OCI-M2 (cell line): ENCODE measurements around the gene PBX3.
"Not testable (repeated sequence)": the region's sequence is repeated elsewhere in the genome, so short reads cannot be mapped to it uniquely, and the experiment has no call there.

ENCODE experiments used
- DNase-seq: peaks from one replicate; lab custom pipeline; 2025; ENCODE audit not compliant: unreplicated experiment; lab: John Stamatoyannopoulos, UW

Gene PBX3

DNA sequence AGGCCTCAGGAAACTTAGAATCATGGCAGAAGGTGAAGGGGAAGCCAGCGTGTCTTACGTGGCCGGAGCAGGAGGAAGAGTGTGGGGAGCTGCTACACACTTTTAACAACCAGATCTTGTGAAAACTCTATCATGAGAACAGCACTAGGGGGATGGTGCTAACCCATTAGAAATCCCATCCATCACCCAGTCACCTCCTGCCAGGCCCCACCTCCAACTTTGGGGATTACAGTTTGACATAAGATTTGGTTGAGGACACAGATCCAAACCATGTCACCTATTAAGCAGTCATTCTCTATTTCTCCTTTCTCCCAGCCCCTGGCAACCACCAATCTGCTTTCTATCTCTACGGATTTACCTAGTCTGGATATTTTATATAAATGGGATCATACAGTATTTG is 26.9 kb downstream of the PBX3 start:
- no peak for DNase-seq

DNA sequence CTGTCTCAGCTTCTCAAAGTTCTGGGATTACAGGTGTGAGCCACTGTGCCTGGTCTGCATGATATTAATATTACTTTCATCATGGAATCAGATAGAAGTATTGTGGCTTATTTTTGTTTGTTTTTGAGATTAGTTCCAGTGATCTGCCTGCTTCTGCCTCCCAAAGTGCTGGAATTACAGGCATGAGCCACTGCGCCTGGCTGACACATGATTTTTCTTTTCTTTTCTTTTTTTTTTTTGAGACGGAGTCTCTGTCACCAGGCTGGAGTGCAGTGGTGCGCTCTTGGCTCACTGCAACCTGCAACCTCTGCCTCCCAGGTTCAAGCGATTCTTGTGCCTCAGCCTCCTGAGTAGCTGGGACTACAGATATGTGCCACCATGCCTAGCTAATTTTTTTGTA is 29.6 kb downstream of the PBX3 start:
- not testable (repeated sequence) for DNase-seq

DNA sequence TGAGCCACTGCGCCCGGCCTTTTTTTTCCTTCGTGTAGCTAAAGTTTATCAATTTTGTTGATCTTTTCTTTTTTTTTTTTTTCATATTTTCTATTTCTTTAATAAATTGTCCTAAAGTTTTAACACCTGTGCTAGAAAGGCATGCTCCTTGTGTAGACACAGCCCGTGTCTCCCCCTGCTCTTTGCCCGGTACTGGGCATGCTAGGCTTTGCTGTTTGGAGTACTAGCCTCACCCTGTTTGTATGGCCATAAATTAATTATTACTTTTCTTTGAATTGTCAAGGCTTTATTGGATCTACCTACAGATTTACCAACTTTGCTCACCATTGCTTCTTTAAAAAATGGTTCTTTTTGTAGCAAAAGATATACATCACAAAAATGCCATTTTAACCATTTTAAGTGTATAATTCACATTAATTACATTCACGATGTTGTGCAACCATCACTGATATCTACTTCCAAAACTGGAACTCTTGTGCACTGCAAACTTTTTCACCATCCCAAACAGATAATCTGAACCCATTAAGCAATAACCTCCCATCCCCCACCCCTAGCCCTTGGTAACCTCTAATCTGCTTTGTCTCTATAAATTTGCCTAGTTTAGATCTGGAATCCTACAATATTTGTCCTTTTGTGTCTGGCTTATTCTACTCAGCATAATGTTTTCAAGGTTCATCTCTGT is 31.5 kb downstream of the PBX3 start:
- DNase-seq: not testable (repeated sequence)

DNA sequence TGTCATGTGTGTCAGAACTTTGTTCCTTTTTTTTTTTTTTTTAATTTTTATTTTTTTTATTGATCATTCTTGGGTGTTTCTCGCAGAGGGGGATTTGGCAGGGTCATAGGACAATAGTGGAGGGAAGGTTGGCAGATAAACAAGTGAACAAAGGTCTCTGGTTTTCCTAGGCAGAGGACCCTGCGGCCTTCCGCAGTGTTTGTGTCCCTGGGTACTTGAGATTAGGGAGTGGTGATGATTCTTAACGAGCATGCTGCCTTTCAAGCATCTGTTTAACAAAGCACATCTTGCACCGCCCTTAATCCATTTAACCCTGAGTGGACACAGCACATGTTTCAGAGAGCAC is 32.0 kb downstream of the PBX3 start:
- not testable (repeated sequence) for DNase-seq

DNA sequence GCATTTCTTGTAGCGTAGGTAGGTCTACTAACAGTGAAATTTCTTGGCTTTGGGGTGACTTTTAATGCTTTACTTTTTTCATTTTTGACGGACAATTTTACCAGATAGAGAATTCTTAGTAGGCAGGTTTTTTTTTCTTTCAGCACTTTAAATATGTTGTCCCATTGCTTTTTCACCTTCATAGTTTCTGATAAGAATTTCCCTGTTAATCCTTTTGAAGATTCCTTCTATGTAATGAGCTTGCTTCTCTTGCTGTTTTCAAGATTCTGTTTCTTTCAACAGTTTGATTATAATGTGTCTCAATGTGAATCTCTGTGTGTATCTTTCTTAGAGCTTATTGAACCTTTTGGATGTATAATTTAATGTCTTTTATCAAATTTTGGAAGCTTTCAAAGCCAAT is 35.5 kb downstream of the PBX3 start:
- DNase-seq: no peak

DNA sequence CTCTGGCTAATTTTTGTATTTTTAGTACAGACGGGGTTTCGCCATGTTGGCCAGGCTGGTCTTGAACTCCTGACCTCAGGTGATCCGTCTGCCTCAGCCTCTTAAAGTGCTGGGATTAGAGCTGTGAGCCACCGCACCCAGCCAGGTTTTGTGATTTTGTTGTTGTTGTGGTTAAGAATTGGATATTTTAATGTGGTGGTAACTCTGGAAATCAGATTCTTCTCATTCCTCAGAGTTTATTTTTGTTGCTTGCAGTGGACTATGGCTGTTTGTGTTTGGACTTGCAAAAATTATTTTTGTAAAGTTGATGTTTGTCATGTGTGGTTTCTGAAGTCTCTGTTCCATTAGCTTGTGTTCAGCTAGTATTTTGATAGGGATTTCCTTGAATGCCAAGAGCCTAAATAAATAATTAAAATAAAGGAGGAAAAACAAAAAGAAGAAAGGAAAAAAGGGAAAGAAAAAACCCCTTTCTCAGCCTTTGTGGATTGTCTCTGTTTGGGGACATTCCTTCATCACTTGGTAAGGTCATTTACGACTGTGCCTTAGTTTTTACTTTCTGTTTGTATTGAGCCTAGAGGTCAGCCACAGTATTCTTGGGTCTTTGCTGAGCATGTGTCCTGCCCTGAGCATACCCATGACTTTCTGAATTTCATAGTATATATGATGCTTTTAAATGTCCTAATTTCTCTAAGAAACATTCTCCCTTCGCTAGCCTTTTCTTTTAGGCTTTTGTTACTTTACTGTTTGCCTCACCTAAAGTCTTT is 37.3 kb downstream of the PBX3 start:
- DNase-seq: no peak

DNA sequence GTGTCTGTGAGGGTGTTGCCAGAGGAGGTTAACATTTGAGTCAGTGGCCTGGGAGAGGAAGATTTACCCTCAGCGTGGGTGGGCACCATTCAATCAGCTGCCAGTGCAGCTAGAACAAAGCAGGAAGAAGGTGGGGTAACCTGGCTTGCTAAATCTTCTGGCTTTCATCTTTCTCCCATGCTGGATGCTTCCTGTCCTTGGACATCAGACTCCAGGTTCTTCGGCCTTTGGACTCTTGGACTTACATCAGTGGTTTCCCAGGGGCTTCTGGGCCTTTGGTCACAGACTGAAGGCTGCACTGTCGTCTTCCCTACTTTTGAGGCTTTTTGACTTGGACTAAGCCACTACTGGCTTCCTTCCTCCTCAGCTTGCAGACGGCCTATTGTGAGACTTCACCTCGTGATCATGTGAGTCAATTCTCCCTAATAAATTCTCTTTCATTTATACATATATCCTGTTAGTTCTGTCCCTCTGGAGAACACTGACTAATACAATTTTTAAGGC is 38.1 kb downstream of the PBX3 start:
- DNase-seq: no peak

DNA sequence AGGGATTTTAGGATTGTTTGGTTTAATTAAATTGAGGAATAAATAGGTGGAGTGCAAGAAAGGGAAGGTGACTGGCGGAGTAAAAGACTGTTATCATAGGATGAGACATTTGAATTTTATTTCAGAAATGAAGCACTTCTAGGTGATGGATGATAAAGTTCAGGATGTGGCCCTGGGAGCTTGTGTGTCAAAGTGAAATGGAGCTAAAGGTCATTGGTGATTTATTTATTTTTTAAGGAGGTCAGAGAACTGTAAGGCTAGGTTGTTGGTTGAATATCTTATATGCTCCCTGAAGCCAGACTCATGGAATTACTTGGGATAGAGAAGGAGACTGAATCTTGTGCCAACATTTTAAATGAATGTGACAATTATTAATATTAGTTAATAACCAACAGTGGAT is 40.5 kb downstream of the PBX3 start:
- DNase-seq: no peak

DNA sequence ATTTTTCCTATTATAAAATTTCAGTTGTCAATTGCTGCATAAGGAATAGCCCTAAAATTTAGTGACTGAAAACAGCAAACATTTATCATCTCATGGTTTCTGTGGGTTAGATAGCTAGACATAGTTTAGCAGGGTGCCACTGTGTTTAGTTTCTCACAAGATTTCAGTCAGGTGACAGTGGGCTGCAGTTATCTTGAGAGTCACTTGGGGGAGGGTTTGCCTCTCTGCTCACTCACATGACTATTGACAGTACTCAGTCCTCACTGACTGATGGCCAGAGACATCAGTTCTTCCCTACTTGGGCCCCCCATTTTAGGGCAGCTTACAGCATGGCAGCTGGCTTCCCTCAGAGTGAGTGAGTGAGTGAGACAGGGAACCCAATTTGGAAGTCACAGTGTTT is 42.0 kb downstream of the PBX3 start:
- DNase-seq: no peak

DNA sequence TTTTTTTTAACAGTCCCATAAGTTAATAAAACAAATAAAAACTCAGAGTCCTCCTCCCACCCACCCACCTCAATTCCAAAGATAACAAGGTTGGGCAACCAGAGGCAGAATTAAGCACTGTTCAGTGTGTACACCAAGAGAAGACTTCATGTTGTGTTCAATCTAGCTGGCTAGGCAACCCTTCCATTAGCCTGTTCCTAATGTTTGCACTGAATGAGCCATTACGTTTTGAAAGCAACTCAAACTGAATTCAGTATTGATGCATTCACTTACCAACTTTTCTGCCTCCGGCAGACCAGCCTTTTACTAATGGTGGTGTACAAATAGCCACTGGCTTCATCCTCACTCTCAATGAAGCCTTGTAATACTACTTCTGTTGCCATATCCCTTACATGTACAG is 47.5 kb downstream of the PBX3 start:
- DNase-seq: no peak

DNA sequence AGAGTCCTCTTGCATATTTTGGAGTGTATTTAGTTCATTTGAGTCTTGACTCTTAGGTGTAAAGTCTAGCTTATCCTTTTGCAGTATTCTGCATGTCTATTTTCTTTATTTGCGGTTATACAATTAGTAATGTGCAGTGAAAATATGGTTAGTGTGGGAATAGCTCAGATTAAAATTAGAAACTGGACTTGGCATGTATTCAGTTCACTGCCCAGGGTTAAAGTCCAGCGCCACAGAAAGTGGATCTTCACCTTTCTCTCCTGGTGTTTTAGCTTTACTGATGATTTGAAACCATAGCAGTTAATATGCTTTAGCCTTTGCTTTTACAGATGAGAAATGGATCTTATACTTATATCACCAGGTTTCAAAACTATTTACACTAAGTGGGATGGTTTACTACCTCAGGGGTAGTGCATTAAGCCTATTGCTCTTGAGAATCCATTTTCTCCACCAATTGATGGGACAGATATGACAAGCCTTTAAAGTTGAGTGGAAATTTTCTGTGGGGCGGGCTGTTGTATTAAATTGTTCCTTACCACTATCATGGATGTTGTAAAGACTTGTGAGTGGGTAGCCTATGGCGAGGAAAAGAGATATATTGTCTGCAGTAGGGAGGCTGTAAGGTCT is 48.9 kb downstream of the PBX3 start:
- no peak for DNase-seq

DNA sequence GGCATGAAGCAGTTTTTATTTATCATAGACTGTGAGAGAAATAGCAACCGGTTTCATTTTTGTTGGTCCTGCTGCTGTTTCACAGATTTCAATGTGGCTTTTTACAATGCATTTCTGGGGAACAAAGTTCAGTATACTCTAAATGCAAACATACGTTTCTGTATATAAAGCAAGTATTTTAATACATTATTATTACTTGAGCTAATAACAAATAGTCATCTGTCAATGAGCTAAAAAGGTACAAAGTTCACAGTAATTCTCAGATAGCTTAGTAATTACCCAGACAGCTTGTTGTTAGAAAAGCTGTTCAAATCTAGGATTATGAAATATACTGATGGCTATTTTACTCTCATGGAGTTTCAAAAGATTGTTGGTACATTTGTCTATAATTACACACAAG is 50.8 kb downstream of the PBX3 start:
- no peak for DNase-seq

DNA sequence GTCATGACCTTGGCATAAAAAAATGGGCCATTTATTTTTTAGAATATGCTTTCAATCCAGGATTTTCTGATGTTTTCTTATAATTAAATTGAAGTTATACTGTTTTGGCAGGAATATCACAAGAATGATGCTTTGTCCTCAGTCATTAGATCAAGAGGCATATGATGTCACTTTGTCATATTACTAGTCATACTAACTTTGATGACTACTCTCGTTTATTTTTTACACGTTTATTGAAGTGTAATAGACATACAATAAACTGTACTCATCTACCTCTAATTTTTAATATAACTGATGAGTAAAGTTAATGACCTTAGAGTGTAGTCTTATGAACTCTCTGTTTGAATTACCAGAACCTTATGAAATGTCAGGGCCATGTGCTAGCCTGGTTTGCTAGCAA is 56.4 kb downstream of the PBX3 start:
- no peak for DNase-seq

DNA sequence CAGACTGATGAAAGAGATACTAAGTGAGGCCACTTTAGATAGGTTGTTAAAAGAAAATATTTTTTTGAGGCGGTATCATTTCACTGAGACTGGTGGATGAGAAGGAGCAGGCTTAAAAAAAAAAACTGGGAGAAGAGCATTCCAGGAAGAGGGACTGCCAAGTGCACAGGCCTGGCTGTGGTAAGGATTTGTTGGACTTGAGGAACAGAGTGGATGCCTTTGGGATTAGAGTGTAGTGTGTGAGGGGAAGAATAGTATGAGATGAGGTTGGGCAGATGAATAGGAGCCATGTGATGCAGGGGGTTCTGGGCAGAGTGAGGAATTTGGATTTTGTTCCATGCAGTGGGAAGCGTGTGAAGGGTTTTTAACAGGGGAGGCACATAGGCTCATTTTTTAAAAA is 57.9 kb downstream of the PBX3 start:
- DNase-seq: no peak

DNA sequence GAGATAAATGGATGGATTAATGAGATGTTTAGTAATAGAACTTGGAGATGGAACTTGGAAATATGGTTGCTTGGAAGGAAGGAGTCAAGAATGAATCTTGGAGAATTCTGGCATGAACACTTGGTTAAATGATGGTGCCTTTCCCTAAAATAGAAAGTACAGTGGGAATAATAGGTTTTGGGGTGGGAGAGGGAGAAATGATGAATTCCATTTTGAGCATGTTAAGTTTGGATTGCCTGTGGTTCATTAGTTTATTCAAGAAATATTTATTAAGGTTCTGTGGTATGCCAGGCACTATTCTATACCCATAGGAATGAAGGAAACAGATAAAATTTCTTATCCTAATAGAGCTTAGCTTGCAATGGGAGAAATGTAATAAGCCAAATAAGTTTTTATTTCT is 58.4 kb downstream of the PBX3 start:
- DNase-seq: no peak

DNA sequence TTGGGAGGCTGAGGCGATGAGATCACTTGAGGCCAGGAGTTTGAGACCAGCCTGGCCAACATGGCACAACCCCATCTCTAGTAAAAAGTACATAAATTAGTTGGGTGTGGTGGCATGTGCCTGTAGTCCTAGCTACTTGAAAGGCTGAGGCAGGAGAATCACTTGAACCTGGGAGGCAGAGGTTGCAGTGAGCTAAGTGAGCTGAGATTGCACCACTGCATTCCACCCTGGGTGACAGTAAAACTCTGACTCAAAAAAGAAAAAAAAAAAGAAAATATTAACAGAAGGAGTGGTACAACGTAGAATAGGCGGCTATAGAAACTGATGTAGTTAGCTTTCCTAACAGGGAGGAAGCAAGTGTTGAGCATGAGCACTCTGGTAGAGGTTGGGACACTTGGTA is 59.9 kb downstream of the PBX3 start:
- no peak for DNase-seq

DNA sequence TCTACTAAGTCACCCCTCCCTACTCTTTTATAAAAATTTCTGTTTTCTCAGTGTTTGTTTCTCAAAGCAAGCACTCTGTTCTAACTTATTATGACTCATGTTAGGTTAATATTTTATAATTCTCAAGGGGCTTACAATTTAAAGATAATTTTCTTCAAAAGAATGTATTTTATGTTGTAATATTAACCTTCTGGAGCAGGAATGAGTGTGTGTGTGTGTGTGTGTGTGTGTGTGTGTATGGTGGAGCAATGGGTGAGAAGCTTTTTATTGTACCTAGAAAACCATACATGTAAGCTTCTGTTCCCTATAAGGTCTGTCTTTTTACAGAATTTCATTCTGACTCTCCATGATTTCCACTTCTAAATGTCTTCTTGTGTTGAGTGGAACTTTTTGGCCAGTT is 63.0 kb downstream of the PBX3 start:
- no peak for DNase-seq

DNA sequence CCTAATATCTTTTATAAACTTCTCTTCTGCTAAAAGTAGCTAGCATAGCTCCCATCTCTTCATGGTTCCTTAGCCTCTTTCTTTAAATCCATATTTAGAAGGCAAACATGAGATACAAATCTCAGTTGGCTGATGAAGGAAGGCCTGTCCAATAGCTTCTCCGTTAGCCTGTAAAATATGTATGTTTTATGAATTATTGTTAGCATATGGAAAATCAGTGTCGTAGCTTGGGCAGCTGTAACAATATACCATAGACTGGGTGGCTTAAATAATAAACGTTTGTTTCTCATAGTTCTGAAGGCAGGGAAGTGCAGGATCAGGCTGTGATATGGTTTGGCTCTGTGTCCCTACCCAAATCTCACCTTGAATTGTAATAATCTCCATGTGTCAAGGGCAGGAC is 63.8 kb downstream of the PBX3 start:
- DNase-seq: no peak

DNA sequence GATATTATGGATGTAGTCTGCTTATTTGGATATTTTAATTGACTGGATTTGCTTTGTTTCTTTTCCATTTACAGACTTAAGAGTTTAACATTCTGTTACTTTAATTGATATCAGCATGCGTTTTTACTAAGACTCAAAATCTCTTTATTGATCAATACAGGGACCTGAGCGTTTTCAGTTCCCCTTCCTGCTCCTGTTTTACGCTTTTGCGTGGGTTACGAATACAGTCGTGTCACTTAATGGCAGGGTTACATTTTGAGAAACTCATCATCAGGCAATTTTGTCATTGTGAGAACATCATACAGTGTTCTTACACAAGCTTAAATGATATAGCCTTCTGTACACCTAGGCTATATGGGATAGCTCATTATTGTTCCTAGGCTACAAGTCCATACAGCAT is 65.2 kb downstream of the PBX3 start:
- no peak for DNase-seq

DNA sequence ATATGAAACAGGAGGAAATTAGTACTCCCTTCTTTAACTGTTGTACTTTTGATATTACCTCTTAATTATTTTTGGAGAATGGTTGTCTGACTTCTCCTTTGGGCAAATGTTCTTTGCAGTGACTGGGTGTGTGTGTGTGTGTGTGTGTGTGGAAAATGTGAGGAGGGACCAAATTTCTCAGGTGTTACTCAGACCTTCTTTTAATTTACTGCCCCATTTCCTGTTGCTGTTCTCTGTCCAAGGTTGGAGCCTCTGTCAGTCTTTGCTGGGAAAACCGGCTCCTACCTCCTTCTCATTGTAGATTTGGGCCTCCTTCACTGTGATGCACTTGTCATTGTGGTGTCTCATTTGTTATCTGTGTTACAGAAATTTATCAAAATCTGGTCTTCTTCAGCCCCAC is 68.4 kb downstream of the PBX3 start:
- no peak for DNase-seq

DNA sequence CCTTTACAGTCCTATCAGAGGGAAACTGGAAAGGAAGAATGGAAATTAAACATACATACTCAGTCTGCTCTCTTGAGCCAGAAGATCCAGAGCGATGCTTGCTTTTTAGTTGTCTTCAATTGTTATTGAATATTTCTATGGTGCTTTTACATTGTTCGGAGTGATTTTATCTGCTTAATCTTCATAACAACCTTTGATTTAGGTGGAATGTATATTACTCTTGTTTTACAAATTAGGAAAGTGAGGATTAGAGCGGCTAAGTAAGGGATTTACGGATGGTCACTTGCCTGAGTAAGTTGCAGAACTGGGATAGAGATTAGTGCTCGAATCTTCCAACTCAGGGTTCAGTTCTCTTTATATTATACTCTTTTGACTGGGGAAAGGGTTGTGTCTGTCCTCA is 69.1 kb downstream of the PBX3 start:
- no peak for DNase-seq

DNA sequence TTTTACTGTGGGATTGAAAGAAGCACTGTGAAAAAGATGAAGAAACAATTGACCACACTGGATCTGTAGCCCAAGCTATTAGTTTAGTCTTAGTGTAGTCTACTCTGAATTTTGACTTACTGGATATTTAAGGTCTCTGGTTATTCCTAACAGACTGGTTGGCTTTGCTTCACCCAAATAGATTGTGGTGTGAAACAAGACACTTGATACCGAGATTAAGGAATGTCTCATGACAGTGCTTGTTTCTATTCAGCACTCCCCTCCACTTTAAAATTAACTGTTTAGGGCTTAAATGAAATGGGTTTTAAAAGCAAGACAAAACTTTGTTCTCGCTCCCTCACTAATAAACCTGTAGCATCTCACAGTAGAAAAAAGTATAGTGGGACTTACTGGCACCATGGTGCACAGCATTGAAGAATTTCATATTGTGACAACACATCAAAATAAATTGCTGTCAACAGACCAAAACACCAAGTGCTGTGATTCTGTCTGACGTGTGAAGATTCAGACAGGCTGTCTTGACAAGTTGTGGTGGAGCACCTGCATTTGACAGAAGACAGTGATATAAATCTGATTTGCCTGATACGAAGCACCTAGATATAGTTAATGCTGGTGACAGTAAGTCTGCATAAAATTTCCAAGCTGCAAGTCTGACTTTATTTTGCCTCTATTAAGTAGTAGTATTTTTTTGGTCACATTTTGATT is 73.1 kb downstream of the PBX3 start:
- no peak for DNase-seq
